Activated gamma-delta T cell treated with anti-CD3 and anti-CD28 coated beads, Interleukin-2, amount 50 U/mL, for 16 hours (primary cell): ENCODE results near the gene PCED1A.
"Not testable (repeated sequence)": the region's sequence is repeated elsewhere in the genome, so short reads cannot be mapped to it uniquely, and the experiment has no call there.

Experiments used
- DNase-seq: peaks from one replicate; pipeline ENCODE4 v3.0.0-alpha.2; 2020; ENCODE audit warnings: low read depth

Gene PCED1A

GRCh38 chr20:2826655-2827054 is 13.8 kb downstream of the PCED1A start:
- DNase-seq = no peak

GRCh38 chr20:2825761-2826160 is 14.7 kb downstream of the PCED1A start:
- no peak for DNase-seq

- peak; percentile 30 for DNase-seq
These were observed 18.4 kb downstream of the PCED1A start for GRCh38 chr20:2822073-2822472.

- no peak for DNase-seq
These were observed 19.3 kb downstream of the PCED1A start for GRCh38 chr20:2820896-2821869.

GRCh38 chr20:2820084-2820895 is 20.2 kb downstream of the PCED1A start:
- no peak for DNase-seq

DNA sequence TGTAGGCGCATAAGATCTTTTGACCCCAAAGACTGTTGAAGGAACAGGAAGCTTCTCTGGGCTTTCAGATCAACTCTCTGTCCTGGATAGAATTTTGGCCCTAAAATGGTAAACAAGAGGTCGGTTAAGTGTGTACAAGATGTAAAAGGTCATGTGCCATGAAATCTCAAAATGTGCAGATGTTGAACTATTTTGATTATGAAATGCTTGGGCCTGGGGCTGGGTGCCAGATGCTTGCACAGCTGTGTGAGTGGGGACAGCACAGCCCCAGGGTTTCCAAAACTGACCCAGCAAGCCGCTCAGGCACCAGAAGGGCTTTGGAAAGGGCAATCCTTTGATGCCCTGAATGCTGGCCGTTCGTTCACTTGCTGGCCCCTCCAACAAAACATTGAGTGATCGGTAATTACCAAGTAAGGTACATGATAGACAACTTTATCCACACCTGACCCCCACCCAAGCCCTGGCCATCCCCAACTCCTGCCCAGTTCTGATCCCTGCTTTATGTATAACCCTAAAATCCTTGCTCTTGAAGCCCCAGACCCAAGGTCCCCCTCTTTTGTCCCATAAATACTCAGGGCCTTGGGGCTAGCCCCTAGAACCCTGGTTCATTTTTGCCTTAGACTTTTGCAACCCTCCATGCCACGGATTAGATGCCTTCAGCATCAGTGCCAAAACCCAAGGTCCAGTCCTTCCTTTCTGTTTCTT is 22.4 kb downstream of the PCED1A start:
- DNase-seq = no peak

GRCh38 chr20:2817341-2817726 is 23.1 kb downstream of the PCED1A start:
- no peak for DNase-seq

GRCh38 chr20:2816583-2817340 is 23.7 kb downstream of the PCED1A start:
- no peak for DNase-seq

DNA sequence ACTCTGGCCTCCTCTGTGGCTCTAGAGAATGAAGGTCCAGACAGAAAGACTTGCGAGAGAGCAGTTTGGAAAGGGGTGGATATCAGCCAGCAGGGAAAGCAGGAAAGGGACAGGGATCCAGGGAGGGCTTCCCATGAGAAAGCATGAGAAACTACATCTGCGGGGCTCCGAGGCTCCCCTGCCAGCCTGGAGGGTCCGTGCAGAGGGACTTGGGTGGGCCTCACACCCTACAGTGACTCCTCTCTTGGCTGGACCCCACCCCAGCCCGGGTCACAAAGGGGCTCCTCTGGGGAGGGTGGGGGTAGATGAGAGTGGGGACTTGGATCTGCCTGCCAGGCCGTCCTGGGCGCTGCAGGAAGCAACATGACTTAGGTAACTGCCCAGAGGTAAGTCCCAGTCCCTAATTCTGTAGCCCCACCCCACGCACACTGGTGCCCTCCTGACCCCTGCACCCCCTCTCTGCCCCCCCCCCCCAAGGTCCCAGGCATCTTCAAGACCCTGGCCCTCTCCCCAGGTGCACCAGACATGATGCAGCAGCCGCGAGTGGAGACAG is 24.3 kb downstream of the PCED1A start, which contains the start of gene TMEM239:
Gene TMEM239, plus strand, starts transcription at position 335 of the 553 bp plus-strand sequence. Its CDS starts 191 bp downstream, at position 526.
- DNase-seq = no peak

DNA sequence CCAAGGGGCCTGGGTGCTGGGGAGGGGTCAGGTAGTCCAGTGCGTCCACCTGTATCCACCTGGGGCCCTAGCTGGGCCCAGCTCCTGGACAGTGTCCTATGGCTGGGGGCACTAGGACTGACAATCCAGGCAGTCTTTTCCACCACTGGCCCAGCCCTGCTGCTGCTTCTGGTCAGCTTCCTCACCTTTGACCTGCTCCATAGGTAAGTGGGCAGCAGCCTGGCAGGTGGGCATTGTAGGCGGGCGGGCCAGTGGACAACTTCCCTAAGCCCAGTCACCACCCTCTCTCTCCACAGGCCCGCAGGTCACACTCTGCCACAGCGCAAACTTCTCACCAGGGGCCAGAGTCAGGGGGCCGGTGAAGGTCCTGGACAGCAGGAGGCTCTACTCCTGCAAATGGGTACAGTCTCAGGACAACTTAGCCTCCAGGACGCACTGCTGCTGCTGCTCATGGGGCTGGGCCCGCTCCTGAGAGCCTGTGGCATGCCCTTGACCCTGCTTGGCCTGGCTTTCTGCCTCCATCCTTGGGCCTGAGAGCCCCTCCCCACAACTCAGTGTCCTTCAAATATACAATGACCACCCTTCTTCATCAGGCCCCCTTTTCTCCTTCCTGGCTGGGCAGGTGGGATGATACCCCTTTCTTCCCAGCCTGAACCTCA is 25.1 kb downstream of the PCED1A start:
- no peak for DNase-seq

- DNase-seq = no peak
These were observed 25.8 kb downstream of the PCED1A start, which contains the start of gene C20orf141 for GRCh38 chr20:2814587-2815051. Gene C20orf141 (plus strand): TSS chr20:2814987. CDS start chr20:2815185, 198 bp downstream.

DNA sequence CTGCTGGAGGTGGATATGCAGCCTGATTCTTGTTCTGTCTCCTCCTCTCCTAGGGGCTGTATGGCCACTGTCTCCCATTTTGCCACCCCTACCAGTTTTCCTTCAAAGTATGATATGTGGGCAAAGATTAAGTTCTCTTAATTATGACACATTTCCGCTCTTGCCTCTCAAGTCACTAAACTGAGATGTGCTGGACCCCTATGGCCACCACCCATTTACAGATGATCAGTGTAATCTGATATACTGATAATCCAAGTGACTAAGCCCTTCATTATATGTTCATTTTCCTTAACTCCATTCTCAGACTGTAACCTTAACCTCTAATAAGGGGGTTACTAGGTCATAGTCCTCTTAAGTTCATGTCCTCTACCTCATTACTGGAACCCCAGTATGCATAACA is 26.4 kb downstream of the PCED1A start:
- no peak for DNase-seq

GRCh38 chr20:2812189-2812588 is 28.3 kb downstream of the PCED1A start:
- DNase-seq = no peak

GRCh38 chr20:2809690-2810089 is 30.8 kb downstream of the PCED1A start:
- no peak for DNase-seq

DNA sequence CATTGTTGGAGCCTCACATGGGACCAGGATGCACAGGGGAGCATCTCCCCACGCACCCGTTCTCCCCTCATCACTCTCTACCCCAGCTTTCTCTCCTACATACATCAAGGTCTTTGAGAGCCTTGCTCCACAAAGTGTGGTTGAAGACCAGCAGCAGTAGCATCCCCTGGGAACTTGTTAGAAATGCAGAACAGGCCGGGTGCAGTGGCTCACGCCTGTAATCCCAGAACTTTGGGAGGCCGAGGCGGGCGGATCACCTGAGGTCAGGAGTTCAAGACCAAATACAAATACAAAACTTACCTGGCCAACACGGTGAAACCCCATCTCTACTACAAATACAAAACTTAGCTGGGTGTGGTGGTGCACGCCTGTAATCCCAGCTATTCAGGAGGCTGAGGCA is 32.5 kb downstream of the PCED1A start:
- not testable (repeated sequence) for DNase-seq

DNA sequence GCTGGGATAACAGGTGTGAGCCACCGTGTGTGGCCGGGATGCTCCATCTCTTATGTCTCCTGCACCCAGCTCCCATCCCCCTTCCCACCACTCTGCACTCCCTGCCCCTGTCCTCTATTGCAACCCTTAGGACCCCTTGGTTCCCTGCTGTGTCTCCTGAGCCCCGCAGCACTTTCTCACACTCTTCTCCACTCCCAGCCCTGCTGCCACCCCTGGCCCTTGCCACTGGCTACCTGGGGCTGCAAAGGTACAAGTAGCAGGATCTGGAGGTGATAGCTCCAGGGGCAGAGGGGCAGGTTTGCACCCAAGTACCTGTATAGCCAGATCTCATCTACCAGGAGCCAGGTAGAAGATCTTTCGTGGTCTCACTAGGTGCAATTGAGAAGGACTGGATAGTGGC is 33.4 kb downstream of the PCED1A start:
- DNase-seq = no peak

GRCh38 chr20:2806351-2806701 is 34.1 kb downstream of the PCED1A start:
- no peak for DNase-seq

GRCh38 chr20:2805689-2806350 is 34.6 kb downstream of the PCED1A start:
- no peak for DNase-seq

DNA sequence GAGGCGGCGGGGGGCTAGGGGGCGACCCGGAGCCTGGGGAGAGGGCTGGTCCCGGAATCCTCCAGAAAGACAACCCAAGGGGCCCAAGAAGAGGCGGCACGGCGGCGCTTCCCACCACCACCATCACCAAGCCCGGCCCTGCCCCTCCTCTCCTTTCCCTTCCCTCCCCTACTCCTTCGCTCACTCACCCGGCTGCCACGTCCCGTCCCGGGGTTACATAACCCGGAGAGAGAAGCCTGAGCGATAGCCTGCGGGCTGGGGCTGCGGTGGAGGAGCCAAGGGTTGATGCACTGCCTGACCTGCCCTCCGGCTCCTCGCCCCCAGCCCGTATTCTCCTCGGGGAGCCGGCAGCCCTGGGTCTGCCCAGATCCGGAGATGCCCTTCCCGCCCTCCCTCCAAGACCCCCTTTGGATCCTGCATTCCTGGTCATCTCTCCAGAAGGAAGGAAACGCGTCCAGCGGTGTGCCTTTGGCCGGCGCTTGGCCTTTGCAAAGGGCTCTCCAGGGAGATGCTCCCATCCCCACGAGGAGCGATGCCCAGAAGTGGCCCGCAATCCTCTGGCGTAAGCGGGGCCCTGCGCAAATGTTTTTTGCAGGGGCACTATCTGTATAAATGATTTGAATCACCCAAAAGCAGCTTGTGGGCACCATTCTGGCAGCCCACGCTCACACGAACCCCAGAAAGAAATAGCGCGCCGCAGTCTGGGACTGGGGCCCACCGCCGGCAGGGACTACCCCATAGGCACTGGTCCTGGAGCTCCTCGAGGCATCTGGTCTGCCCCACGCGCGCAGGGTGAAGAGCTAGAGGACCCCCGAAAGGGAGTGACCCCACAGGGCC is 35.4 kb downstream of the PCED1A start:
- DNase-seq = no peak
